Midbrain (tissue), 1 donor: Measurements from ENCODE around the gene GYPB.
A peak's percentile ranks its signal among the peaks of the same experiment; 100 is the strongest.
"Not testable (repeated sequence)": the region's sequence is repeated elsewhere in the genome, so short reads cannot be mapped to it uniquely, and the experiment has no call there.

Experiments used
- DNase-seq: peaks from one replicate; lab custom pipeline; 2025; lab: John Stamatoyannopoulos, UW

GYPB gene

GRCh38 chr4:144019277-144019676 lies at the start of gene GYPB:
GYPB (minus strand) TSS chr4:144019380; CDS start chr4:144019287, 93 bp downstream.
- not testable (repeated sequence) for DNase-seq

GRCh38 chr4:144061556-144061955 lies 42.4 kb upstream of the GYPB start:
- DNase-seq = not testable (repeated sequence)

GRCh38 chr4:144060234-144060859 lies 41.2 kb upstream of the GYPB start:
- DNase-seq = not testable (repeated sequence)

- DNase-seq = no peak
Observed at GRCh38 chr4:144056800-144057199, 37.6 kb upstream of the GYPB start.

- DNase-seq = not testable (repeated sequence)
Observed at GRCh38 chr4:144055336-144055735, 36.2 kb upstream of the GYPB start.

GRCh38 chr4:144051494-144051893 lies 32.3 kb upstream of the GYPB start:
- DNase-seq = not testable (repeated sequence)

- not testable (repeated sequence) for DNase-seq
Observed at GRCh38 chr4:144050631-144051030, 31.5 kb upstream of the GYPB start.

GRCh38 chr4:144049495-144050424 lies 30.6 kb upstream of the GYPB start:
- not testable (repeated sequence) for DNase-seq

- not testable (repeated sequence) for DNase-seq
Observed at GRCh38 chr4:144044936-144045335, 25.8 kb upstream of the GYPB start.

- DNase-seq = not testable (repeated sequence)
Observed at GRCh38 chr4:144032580-144032979, 13.4 kb upstream of the GYPB start.

- not testable (repeated sequence) for DNase-seq
Observed at GRCh38 chr4:144031875-144032274, 12.7 kb upstream of the GYPB start.

- DNase-seq = not testable (repeated sequence)
Observed at GRCh38 chr4:144031369-144031768, 12.2 kb upstream of the GYPB start.

GRCh38 chr4:144030708-144031107 lies 11.5 kb upstream of the GYPB start:
- DNase-seq = not testable (repeated sequence)

GRCh38 chr4:144026682-144027081 lies 7.5 kb upstream of the GYPB start:
- not testable (repeated sequence) for DNase-seq

GRCh38 chr4:144024399-144025053 lies 5.3 kb upstream of the GYPB start:
- not testable (repeated sequence) for DNase-seq

- not testable (repeated sequence) for DNase-seq
Observed at GRCh38 chr4:144022772-144023400, 3.7 kb upstream of the GYPB start.

- DNase-seq = peak; percentile 3
Observed at GRCh38 chr4:144021336-144021990, 2.3 kb upstream of the GYPB start.

GRCh38 chr4:144018223-144019000 lies 768 bp downstream of the GYPB start:
- not testable (repeated sequence) for DNase-seq

- DNase-seq = not testable (repeated sequence)
Observed at GRCh38 chr4:144017271-144017670, 1.9 kb downstream of the GYPB start.

- DNase-seq = not testable (repeated sequence)
Observed at GRCh38 chr4:144016057-144016605, 3.0 kb downstream of the GYPB start.
